Heart left ventricle (tissue), 13 donors: ENCODE results near the gene ZBTB40.

ENCODE experiments used
- CTCF ChIP-seq, 12 donors: fragments of 200-600 bp; sonication (generic) in 4 of 12; IDR thresholded peaks; one replicate each; pipeline versions ENCODE4 v1.5.0 to v1.8.0; 2018 to 2022; ENCODE audit warnings: antibody characterized with exemption in 12 of 12, mild to moderate bottlenecking in 5 of 12
- POLR2A ChIP-seq, 2 donors: fragments of 450-650 bp; IDR thresholded peaks; one replicate each; pipeline ENCODE4 v1.6.1; 2017; ENCODE audit warnings: antibody characterized with exemption in 2 of 2, mild to moderate bottlenecking in 2 of 2, moderate library complexity in 2 of 2
- donor health status: ischemic (EF 13 %, LVEDD 7.1; RV severe dilation, severe dysfunction).
- donor health status: DM: no; HTN: yes; CAD: no.
- donor health status: DM: no; HTN: no; CAD: no.
- donor health status: ischemic (EF 25% LVEDD 6.9; RV normal size, moderate dysfunction).
- donor health status: ischemic (EF 25% LVEDD 5.7; RV mildly dilated, moderate dysfunction).
- donor health status: ischemic (EF 35%, LVEDD 5.7; RV mildly dilated, moderate dysfunction).
- donor health status: nonischemic (EF 11% LVEDD 7.7; RV severe dilation, severe dysfunction).
- donor health status: DM: yes; HTN: yes; CAD: no.
- donor health status: PGD.
- donor health status: ischemic (EF 29% LVEDD 5.4; RV normal size, mild dysfunction).
- donor health status: nonischemic (EF 23%, LVEDD 6.1; RV moderate dilation, normal function).

GRCh38 chr1:22563671-22564602 is 112.3 kb downstream of the ZBTB40 start:
- TF ChIP-seq CTCF (IDR thresholded peaks at IDR 0.05), result no peak
- no peak for TF ChIP-seq POLR2A (IDR thresholded peaks at IDR 0.05)
